AG09309 (cell line): ENCODE results near the gene TRAF2.

ENCODE experiments used
- DNase-seq: peaks from one replicate; pipeline ENCODE4 v3.0.0-alpha.2; 2010; ENCODE audit warnings: low read depth
- H3K4me3 ChIP-seq: 2 replicates; pipeline ENCODE4 v1.5.1; 2011; ENCODE audit warnings: mild to moderate bottlenecking, low read depth, low read length, moderate library complexity; ENCODE audit not compliant: control insufficient read depth
- TF ChIP-seq, protein P1 (sequence below): IDR thresholded peaks from 2 replicates; pipeline ENCODE4 v1.5.1; 2011; ENCODE audit warnings: mild to moderate bottlenecking, low read depth, low read length, inconsistent platforms; ENCODE audit not compliant: insufficient read depth, control insufficient read depth; ENCODE audit errors: missing control alignments

Gene TRAF2

DNA sequence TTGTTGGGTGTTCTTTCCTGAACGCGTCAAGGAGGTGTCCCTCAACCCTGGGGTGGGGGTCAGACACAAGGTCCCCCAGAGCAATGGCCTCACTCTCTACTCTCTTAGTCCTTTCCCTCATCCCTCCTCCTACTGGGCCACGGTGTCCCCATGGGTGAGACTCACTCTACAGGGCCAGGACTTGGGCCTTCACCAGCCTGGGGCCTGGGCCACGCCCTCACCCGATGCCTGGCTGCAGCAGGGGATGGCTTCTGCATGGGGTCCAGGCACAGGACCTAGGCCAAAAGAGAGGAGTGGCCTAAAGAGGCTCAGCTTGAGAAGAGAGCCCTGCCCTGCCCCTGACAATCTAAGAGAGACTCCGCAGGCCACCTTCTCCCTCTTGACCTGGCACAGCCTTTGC lies 71.6 kb downstream of the TRAF2 start:
- TF ChIP-seq, protein P1, sequence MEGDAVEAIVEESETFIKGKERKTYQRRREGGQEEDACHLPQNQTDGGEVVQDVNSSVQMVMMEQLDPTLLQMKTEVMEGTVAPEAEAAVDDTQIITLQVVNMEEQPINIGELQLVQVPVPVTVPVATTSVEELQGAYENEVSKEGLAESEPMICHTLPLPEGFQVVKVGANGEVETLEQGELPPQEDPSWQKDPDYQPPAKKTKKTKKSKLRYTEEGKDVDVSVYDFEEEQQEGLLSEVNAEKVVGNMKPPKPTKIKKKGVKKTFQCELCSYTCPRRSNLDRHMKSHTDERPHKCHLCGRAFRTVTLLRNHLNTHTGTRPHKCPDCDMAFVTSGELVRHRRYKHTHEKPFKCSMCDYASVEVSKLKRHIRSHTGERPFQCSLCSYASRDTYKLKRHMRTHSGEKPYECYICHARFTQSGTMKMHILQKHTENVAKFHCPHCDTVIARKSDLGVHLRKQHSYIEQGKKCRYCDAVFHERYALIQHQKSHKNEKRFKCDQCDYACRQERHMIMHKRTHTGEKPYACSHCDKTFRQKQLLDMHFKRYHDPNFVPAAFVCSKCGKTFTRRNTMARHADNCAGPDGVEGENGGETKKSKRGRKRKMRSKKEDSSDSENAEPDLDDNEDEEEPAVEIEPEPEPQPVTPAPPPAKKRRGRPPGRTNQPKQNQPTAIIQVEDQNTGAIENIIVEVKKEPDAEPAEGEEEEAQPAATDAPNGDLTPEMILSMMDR, result no peak
- no peak overlapping the region for H3K4me3 ChIP-seq
- no peak for DNase-seq

- TF ChIP-seq, protein P1, result no peak
- H3K4me3 ChIP-seq, result no peak overlapping the region
- no peak for DNase-seq
These were observed 72.2 kb downstream of the TRAF2 start for GRCh38 chr9:136958473-136958872.

GRCh38 chr9:136958898-136959850 lies 72.9 kb downstream of the TRAF2 start:
- no peak overlapping the region for H3K4me3 ChIP-seq
- DNase-seq, result no peak
- TF ChIP-seq, protein P1, result no peak

GRCh38 chr9:136960212-136960937 lies 74.1 kb downstream of the TRAF2 start:
- no peak overlapping the region for H3K4me3 ChIP-seq

DNA sequence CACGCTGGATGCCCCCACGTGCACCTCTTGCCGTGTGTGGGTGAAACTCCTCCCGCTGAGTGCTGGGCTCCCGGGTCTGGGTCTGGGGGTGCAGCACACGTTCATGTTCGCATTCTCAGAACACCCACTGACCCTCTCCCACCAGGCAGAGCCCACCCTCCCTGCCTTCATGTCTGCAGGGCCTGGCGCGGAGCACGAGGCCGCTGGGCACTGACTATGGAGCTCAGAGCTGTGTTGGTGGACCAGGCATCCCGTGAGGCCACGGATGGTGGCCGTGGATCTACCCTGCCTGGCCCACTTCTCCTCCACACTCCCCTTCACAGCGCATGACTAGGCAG lies 74.6 kb downstream of the TRAF2 start:
- TF ChIP-seq, protein P1, result no peak
- DNase-seq, result no peak
- no peak overlapping the region for H3K4me3 ChIP-seq

More at GRCh38 chr9:136960212-136960937, 74.1 kb downstream of the TRAF2 start:
- no peak for DNase-seq
- TF ChIP-seq, protein P1, result no peak

- no peak for DNase-seq
- TF ChIP-seq, protein P1, result no peak
- H3K4me3 ChIP-seq, result no peak overlapping the region
These were observed 75.2 kb downstream of the TRAF2 start for GRCh38 chr9:136961279-136962065.
